CD4-positive, alpha-beta T cell treated with Interleukin-15 for 1 hour (primary cell): ENCODE measurements around the gene OPTC.
"Not testable (repeated sequence)": the region's sequence is repeated elsewhere in the genome, so short reads cannot be mapped to it uniquely, and the experiment has no call there.

Experiments
- DNase-seq: peaks from one replicate; pipeline ENCODE4 v3.0.0-alpha.2; 2020

OPTC gene

DNA sequence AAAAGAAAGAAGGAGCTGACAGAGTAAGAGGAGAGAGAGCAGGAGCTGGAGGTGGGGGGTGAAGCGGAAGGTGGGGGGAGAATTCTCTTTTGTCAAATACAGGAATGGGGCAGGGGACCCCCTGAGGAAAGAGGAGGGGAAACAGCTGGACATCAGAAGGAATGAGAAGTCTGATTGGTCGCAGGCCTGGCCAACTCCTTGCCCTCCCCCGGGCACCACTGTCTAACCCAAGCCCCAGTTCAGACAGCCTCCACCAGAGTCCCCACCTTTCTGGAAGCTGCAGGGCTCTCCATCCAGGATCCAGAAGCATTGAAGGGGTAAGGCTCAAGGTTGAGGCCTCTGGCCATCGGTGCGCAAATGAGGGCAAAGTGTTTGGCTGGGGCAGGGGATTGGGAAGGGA is at the start of gene OPTC:
TSS of gene OPTC (plus strand) at position 253 of the 400 bp plus-strand sequence. CDS start 1,853 bp downstream, outside the sequence.
- no peak for DNase-seq

GRCh38 chr1:203444171-203444576 is 49.8 kb upstream of the OPTC start:
- no peak for DNase-seq

DNA sequence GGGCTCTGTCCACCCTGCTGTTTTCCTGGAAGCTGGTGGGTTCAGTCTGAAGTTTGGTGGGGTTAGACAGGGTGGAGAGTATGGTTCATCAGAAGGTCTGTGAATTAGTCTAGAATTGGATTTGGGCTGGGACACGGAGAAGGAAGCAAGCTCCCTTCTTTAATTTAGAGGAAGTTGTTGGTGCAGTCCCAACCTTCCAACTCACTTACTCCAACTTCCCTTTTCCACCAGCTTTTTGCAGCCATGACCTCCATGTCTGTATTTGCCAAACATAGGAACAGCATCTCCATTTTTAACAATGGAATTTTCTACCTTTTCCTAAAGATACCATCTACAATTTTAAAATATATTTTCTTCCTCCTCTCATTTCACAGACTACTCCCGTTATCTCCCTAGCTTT is 46.8 kb upstream of the OPTC start:
- DNase-seq = no peak

- not testable (repeated sequence) for DNase-seq
Observed at GRCh38 chr1:203447598-203447997, 46.4 kb upstream of the OPTC start.

GRCh38 chr1:203448521-203449061 is 45.4 kb upstream of the OPTC start:
- no peak for DNase-seq

- DNase-seq = no peak
Observed at GRCh38 chr1:203450001-203450400, 44.0 kb upstream of the OPTC start.

DNA sequence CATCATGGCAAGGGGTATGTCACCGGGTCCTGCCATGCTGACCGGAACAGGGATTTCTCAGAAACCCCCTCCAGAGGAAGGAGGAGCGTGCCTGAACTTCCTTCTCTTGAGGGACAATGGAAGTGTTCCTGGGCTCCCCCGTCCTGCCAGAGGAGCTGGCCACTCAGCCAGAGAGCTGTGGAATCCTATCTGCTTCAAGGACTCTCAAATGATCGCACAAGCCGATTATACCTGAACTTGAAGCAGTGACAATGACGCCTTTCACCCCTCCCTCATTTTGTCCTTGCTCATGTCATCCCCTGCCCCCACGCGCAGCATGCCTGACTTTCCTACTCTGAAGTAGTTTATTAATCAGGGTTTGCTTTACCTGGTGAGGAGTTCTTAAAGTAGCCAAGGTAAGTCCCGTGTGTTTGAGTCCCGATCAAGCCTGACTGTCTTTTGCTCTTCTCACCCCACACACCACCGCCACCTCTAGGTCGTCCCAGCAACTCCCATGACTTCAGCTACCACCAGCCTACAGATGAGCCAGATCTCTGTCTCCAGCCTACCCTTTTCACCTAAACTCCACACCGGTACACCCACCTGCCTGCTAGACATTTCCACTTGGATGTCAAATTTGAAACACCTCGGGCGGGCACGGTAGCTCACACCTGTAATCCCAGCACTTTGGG is 43.3 kb upstream of the OPTC start:
- DNase-seq = no peak

DNA sequence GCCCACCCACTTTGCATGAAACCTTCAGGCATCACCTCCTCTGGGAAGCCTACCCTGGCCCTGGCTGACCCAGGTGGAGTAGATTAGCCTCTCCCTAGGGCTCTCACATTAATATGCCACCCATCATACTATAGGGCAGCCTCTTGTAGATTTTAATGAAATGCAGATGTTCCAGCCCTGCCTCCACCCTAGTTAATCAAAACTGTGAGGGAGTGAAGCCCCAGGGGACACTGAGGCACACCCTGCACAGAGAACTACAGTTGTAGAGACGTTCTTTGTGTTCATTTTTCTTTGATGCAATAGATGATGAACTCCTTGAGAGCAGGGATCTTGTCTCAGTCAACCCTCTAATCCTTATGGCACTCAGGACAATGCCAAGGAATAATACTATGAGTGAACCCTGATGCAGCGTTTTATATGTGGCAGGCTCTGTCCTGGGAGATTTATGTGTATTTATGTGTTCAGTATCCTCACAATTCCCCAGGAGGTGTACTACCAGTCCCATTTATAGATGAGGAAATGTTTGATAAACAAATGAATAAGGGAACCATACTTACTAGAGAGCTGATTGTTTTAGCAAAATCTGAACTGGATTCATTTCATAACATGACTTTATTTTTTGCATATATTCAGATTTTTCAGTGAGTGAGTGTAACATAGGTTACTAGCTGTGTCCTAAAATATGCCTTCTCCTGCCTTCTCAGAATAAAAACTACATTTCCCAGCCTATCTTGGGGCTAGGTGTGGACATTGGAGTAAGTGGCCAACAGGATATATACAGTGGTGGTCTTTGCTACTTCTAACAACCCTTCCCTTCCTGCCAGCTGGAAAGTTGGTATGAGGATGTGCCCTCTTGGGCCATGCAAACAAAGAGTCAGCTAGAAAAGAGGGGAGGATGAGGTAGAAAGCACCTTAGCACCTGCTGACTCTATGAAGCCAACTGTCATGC is 41.8 kb upstream of the OPTC start:
- no peak for DNase-seq

DNA sequence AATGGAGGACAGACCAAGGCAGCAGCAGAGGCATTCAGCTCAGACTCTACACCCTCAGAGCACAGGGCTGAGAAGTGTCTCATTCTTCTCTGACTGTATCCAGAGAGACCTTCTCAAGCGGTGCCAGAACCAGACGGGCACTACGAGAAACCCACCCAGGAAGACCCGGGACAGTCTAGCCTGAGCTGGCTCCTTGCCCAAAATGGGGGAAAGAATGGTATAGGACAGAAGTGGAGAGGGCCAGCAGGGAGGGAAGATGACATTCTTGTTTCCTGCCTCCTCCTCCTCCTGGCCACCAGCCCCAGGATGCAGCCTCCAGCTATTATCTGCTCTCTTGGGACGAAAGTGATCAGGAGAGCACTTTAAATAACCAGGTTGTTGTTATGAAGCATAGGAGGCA is 40.9 kb upstream of the OPTC start:
- DNase-seq = no peak

GRCh38 chr1:203453616-203454015 is 40.3 kb upstream of the OPTC start:
- no peak for DNase-seq

DNA sequence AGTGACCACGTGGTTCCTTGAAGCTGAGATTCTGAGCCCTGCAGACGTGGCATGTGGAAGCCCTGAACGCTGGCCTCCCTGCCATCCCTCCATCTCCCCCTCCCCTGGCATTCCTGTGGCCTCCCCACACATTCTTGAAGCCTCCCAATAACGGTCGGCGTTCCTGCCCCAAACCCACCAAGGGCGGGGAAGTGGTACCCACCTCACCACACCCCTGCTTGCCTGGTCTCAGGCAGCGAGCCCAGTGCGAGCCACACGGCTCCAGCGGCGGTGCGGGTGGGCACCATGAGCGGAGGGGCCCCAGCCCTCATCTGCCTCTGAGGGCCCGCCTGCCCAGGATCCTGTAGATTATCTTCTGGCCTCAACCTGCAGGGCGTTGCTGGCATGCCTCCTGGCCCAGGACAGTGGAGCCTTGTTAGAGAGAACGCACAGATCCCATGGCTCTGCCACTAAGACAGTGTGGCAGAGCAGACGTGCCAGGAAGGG is 38.9 kb upstream of the OPTC start:
- no peak for DNase-seq

- DNase-seq = no peak
Observed at GRCh38 chr1:203455706-203456105, 38.2 kb upstream of the OPTC start.

DNA sequence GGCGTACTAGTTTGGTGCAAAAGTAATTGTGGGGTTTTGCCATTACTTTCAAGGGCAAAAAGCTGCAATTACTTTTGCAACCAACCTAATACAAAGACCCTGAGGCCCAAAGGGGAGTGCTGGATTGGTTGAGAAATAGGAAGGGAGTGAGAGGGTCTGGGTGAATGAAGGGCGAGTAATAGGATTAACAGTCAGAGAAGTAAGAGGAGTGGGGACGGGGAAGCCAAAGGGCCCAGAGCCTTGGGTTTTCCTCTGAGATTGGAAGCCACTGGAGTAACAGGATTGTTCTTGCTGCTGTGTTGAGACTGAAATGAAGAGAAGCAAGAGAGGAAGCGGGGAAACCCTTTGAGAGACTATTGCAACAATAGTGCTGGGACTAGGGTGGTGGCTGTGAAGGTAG is 37.4 kb upstream of the OPTC start:
- DNase-seq = no peak

- no peak for DNase-seq
Observed at GRCh38 chr1:203458078-203458477, 35.9 kb upstream of the OPTC start.

GRCh38 chr1:203459671-203460201 is 34.2 kb upstream of the OPTC start:
- no peak for DNase-seq

GRCh38 chr1:203461717-203462116 is 32.2 kb upstream of the OPTC start:
- DNase-seq = no peak

DNA sequence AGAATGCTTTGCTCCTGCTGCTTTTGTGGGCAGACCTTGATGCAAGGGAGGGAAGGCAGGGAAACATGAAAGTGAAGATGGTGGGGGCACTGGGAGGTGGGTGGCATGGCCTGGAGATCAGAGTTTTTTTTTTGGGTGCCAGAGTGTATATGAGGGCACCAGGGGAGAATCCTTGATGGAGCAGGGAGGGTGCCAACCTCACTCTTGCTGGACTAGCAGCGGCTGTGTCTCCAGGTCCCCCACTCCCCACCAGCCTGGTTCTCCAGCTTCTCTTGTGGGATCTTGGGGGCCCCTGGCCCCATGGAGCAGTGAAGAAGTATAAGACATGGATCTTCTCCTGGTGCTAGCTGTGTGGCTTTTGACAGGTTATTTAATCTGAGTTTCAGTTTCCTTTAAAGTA is 31.8 kb upstream of the OPTC start:
- DNase-seq = no peak

DNA sequence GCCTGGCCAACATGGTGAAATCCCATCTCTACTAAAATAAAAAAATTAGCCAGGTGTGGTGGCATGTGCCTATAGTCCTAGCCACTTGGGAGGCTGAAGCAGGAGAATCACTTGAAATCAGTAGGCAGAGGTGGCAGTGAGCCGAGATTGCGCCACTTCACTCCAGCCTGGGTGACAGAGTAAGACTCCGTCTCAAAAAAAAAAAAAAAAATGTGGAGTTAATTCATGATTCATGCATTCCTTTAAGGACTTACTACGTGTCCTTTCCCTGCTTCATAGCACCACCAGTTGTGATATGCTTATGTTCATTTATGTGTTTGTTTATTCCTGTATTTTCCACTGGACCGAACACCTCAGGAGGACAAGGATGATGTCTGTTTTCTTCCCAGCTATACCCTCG is 31.1 kb upstream of the OPTC start:
- DNase-seq = no peak

GRCh38 chr1:203463469-203464062 is 30.4 kb upstream of the OPTC start:
- DNase-seq = no peak

DNA sequence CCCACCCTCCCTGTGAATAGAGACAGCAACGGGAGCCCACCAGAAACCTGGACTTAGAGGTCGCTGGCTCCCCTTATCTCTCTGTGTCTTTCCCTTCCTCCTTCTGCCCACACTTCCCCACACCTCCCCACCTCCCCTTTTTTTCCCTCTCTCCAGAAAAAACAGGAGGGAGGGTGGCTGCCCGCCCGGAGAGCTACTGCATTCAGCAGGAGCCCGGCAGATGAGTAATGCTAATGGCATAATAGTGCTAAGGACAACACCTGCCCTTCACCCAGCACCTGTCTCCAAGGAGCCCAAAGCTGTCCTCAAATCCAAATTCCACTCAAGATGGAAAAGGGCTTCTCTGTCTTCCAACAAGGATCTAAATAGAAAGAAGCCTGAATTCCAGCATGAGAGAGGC is 29.7 kb upstream of the OPTC start:
- no peak for DNase-seq

DNA sequence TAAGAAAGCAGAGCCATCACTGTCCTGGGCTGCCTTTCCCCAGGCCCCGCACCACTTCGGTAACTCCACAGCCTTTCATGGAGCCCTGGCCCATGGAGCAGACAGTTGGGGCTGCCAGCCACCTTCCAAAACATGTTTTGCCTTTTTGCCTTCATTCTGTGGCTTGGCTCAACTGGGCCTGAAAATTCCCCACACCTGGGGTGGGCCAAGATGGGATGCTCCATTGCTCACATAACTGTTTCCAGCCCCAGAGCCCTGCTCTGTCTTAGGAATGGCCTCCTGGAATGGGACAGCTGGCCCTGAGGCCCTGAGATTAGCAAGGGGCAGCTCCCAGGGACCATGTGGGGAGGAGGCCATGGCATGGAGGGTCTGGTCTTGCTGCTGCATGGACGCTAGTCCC is 29.2 kb upstream of the OPTC start:
- no peak for DNase-seq

DNA sequence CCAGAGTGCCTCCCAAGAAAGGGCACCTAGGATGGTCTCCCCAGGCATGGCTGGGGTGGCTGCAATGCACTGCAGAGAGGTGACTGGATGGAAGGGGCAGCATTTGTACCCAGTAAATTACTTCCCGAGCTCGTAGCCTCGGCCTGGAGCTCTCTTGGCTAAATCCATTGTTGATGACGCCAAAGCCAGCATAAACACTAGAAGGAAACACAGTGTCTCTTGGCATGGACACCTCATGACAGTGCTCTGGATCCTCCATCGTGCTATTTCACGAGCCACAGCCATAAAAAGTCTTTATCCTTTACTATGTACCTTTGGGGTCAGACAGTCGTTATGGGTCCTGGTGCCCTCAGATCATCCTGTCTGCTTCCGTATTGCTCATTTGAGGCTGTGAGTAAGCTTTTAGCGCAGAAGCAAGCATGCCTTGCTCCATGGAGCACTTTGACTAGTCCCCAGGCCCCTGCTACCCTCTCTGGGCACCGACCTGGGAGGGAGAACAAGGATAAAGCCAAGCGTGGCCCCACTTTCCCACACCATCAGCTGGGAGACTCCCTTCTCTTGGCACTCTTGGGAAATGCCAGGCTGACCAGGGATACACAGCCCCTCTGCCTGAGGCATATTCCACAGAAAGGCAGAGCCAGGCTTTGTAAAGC is 28.7 kb upstream of the OPTC start:
- DNase-seq = no peak

DNA sequence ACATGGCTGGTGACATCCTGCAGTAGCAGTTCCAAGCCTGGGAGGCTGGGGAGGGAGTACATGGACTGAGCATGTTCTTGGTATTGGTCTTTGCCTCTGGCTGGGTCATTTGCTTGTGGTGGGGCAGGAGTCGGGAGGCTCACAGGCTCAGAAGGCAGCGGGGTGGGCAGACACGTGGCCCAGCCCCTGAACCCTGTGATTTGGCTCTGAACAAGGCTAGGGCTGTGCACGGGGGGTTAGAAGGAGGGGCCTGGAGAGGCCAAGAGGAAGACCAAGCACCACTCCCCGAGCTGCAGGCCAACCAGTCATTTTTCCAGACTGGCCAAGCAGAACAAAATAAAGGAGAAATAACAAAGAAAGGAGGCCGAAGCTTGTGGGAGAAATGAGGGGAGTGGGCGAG is 28.0 kb upstream of the OPTC start:
- DNase-seq = no peak
